ENCODE data around the gene TIRAP.

- TF ChIP-seq CTCF (IDR thresholded peaks at IDR 0.05) (no peak), POLR2AphosphoS5 (IDR thresholded peaks at IDR 0.05; ENCODE audit: insufficient read depth in 1 of 2, low read depth in 1 of 2) (peak; percentile 96)
These were observed 13.9 kb upstream of the TIRAP start, which contains the start of the genes FOXRED1 and SRPRA for GRCh38 chr11:126268708-126269579.

All from vagina (tissue), 2 donors.